RWPE2 (cell line): ENCODE data around the gene KMT5B.

Experiments
- ATAC-seq: fragments of 200-7000 bp; cut with Tn5 transposase; 3 replicates; pipeline ENCODE4 v1.9.1; 2021; ENCODE audit warnings: low read depth
- DNase-seq: peaks from one replicate; pipeline ENCODE4 v3.0.0-alpha.2; 2020; ENCODE audit warnings: low spot score
- H3K27ac ChIP-seq: fragments of 450-650 bp; 2 replicates; pipeline ENCODE4 v1.5.1; 2017; ENCODE audit warnings: mild to moderate bottlenecking; ENCODE audit not compliant: poor library complexity, severe bottlenecking
- H3K27me3 ChIP-seq: fragments of 250-450 bp; sonication (Bioruptor Pico); 2 replicates; pipeline ENCODE4 v1.5.1; 2021; ENCODE audit warnings: mild to moderate bottlenecking, moderate library complexity; ENCODE audit not compliant: insufficient read depth, poor library complexity, severe bottlenecking
- H3K36me3 ChIP-seq: fragments of 250-450 bp; sonication (Bioruptor Pico); 2 replicates; pipeline ENCODE4 v1.5.1; 2020; ENCODE audit warnings: low read depth, mild to moderate bottlenecking, moderate library complexity
- H3K4me1 ChIP-seq: fragments of 250-450 bp; sonication (Bioruptor Pico); 2 replicates; pipeline ENCODE4 v1.5.1; 2021; ENCODE audit warnings: mild to moderate bottlenecking, moderate library complexity; ENCODE audit not compliant: insufficient read depth, poor library complexity, severe bottlenecking
- H3K4me3 ChIP-seq: fragments of 250-450 bp; sonication (Bioruptor Pico); 2 replicates; pipeline ENCODE4 v1.5.1; 2021; ENCODE audit warnings: mild to moderate bottlenecking, moderate library complexity; ENCODE audit not compliant: severe bottlenecking
- H3K9me3 ChIP-seq: fragments of 250-450 bp; sonication (Bioruptor Pico); 2 replicates; pipeline ENCODE4 v1.5.1; 2021; ENCODE audit warnings: mild to moderate bottlenecking, moderate library complexity; ENCODE audit not compliant: severe bottlenecking
- CTCF ChIP-seq: fragments of 450-650 bp; IDR thresholded peaks from one replicate; pipeline ENCODE4 v1.5.1; 2017; ENCODE audit warnings: mild to moderate bottlenecking, moderate library complexity; ENCODE audit not compliant: poor library complexity, severe bottlenecking

Gene KMT5B

GRCh38 chr11:68130121-68130520 lies 83.0 kb downstream of the KMT5B start:
- Histone ChIP-seq H3K4me1 (no peaks in the 10 kb centered on the region), H3K27me3 (no peaks in the 10 kb centered on the region), H3K4me3 (no peak overlapping the region), H3K36me3 (no peaks in the 10 kb centered on the region), H3K9me3 (peaks cover 2% of the 10 kb centered on the region), H3K27ac (no peak overlapping the region)
- no peak for TF ChIP-seq CTCF
- ATAC-seq = no peak
- no peak for DNase-seq

GRCh38 chr11:68128682-68129327 lies 84.3 kb downstream of the KMT5B start:
- no peak for ATAC-seq
- Histone ChIP-seq H3K36me3 (no peaks in the 10 kb centered on the region), H3K27ac (no peak overlapping the region), H3K4me3 (no peak overlapping the region), H3K9me3 (peaks cover 2% of the 10 kb centered on the region), H3K27me3 (no peaks in the 10 kb centered on the region), H3K4me1 (no peaks in the 10 kb centered on the region)
- no peak for DNase-seq
- TF ChIP-seq CTCF = no peak

- Histone ChIP-seq H3K4me3 (no peak overlapping the region), H3K9me3 (peaks cover 2% of the 10 kb centered on the region), H3K4me1 (no peaks in the 10 kb centered on the region), H3K27ac (no peak overlapping the region), H3K36me3 (no peaks in the 10 kb centered on the region), H3K27me3 (no peaks in the 10 kb centered on the region)
- no peak for ATAC-seq
- TF ChIP-seq CTCF = no peak
- DNase-seq = no peak
Observed at GRCh38 chr11:68127714-68128681, 85.1 kb downstream of the KMT5B start.

- Histone ChIP-seq H3K27me3 (no peaks in the 10 kb centered on the region), H3K36me3 (no peaks in the 10 kb centered on the region), H3K9me3 (no peaks in the 10 kb centered on the region), H3K27ac (no peak overlapping the region), H3K4me3 (no peak overlapping the region), H3K4me1 (no peaks in the 10 kb centered on the region)
- ATAC-seq (no peak), DNase-seq (no peak)
- TF ChIP-seq CTCF = no peak
Observed at GRCh38 chr11:68125164-68125563, 87.9 kb downstream of the KMT5B start.
